ENCODE results near the gene ZNF853.

GRCh38 chr7:6636741-6637543 lies 21.5 kb downstream of the ZNF853 start, which contains the start of gene ZNF316:
- TF ChIP-seq GATA2 (IDR thresholded peaks at IDR 0.05; ENCODE audit: low read depth, low read length) (no peak), GATA3 (IDR thresholded peaks at IDR 0.05; ENCODE audit: low read depth, low read length) (no peak)
